Uterus (tissue), 4 donors: Measurements from ENCODE around the gene ATRAID. TPM values are rescaled to one million over a fixed set of nuclear protein-coding genes. Genes with fewer than 3 reads are reported as not detected.

ENCODE experiments used
- DNase-seq, 2 donors: peaks; one replicate each; pipeline ENCODE4 v3.0.0-alpha.2; 2019 to 2020
- H3K27ac ChIP-seq, 2 donors: fragments of 200-600 bp; sonication (generic); 1 replicate in 1 of 2; 2 replicates in 1 of 2; pipeline ENCODE4 v1.5.1; 2016 to 2018
- H3K27me3 ChIP-seq, 2 donors: fragments of 200-600 bp; sonication (generic); one replicate each; pipeline ENCODE4 v1.5.1; 2018 to 2019; ENCODE audit warnings: control low read depth in 1 of 2
- H3K36me3 ChIP-seq, 2 donors: fragments of 200-600 bp; sonication (generic); one replicate each; pipeline ENCODE4 v1.5.1; 2019; ENCODE audit warnings: control low read depth in 1 of 2
- H3K4me1 ChIP-seq, 2 donors: fragments of 200-600 bp; sonication (generic); one replicate each; pipeline ENCODE4 v1.5.1; 2018 to 2019; ENCODE audit warnings: control low read depth in 1 of 2
- H3K4me3 ChIP-seq, 2 donors: fragments of 200-600 bp; sonication (generic); 1 replicate in 1 of 2; 2 replicates in 1 of 2; pipeline ENCODE4 v1.5.1; 2018 to 2019; ENCODE audit warnings: mild to moderate bottlenecking in 1 of 2
- H3K9me3 ChIP-seq, 2 donors: fragments of 200-600 bp; sonication (generic); one replicate each; pipeline ENCODE4 v1.5.1; 2019; ENCODE audit warnings: control low read depth in 1 of 2
- CTCF ChIP-seq, 4 experiments: fragments of 200-600 bp in 2 of 4; fragments of 450-650 bp in 2 of 4; sonication (generic) in 2 of 4; IDR thresholded peaks; one replicate each; pipeline ENCODE4 v1.5.1; 2016 to 2019; ENCODE audit warnings: antibody characterized with exemption in 4 of 4, mild to moderate bottlenecking in 2 of 4, moderate library complexity in 1 of 4
- POLR2A ChIP-seq, 2 donors: fragments of 450-650 bp; IDR thresholded peaks; one replicate each; pipeline ENCODE4 v1.6.1; 2016; ENCODE audit warnings: antibody characterized with exemption in 2 of 2, mild to moderate bottlenecking in 1 of 2, moderate library complexity in 1 of 2
- intact Hi-C: fragments of 100-400 bp; cut with DNase I; formaldehyde crosslinking; loops from one replicate; pipeline ENCODE4 v1.15.1; 2023; ENCODE audit warnings: low total_unique reads
- total RNA-seq, 4 donors: library from RNA; depleted of rRNA in 3 of 4; stranded (reverse); fragments of >200 nt in 3 of 4; gene quantifications; one replicate each; pipeline versions ENCODE4 v1.1.0 to v1.2.4, GENCODE V29; 2014 to 2023
- donor health status: DM: yes; HTN: yes; CAD: no.

Gene ATRAID
- total RNA-seq: 100 to 1,000 TPM; 105 to 235 (median 144) TPM

DNA sequence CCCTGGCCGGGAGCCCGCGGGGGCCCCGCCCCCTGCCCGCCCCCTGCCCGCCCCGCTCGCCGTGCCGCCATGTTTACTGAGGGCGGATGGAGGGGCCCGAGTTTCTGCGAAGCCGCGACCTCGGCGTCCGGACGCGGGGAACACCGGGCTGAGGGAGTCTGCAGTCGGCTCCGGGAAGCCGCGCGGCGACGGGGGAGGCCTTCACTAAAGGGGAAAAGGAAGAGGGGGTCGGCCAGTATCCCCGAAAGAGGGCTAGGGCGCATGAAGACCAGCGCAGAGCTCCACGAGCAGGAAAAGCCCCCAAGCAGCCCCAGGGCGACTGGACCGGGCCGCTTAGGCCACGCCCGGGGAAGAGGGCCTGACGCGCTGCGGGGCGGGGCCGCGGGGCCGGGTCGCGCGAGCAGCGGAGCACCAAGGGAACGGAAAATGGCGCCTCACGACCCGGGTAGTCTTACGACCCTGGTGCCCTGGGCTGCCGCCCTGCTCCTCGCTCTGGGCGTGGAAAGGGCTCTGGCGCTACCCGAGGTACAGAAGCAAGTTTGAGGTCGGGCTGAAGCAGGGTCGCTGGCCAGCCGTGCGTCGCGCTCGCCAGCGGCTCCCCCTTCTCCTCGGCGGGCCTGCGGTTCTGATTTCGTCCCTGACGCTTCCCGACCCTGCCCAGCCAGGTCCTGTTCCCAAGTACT is at the start of gene ATRAID, which contains the start of gene SLC5A6:
TSS of gene ATRAID (plus strand) at position 99 of the 683 bp plus-strand sequence. CDS start at position 427, 328 bp downstream.
TSS of gene SLC5A6 (minus strand) at position 326 of the 683 bp plus-strand sequence. CDS start 4,618 bp downstream, outside the sequence.
- H3K36me3 ChIP-seq: no peaks in the 10 kb centered on the region
- H3K27me3 ChIP-seq: no peaks in the 10 kb centered on the region
- intact Hi-C loops: no loop called here
- TF ChIP-seq POLR2A (IDR thresholded peaks at IDR 0.05) (peak; percentile 91), CTCF (IDR thresholded peaks at IDR 0.05) (no peak)
- H3K27ac ChIP-seq: peak within 1 kb of the TSS; percentile 86 to 99
- H3K9me3 ChIP-seq: no peaks in the 10 kb centered on the region
- peak; percentile 81 to 87 for DNase-seq
- peaks cover 0 to 11% of the 10 kb centered on the region in 2 donors for H3K4me1 ChIP-seq
- H3K4me3 ChIP-seq: peak within 1 kb of the TSS; percentile 72 to 81

DNA sequence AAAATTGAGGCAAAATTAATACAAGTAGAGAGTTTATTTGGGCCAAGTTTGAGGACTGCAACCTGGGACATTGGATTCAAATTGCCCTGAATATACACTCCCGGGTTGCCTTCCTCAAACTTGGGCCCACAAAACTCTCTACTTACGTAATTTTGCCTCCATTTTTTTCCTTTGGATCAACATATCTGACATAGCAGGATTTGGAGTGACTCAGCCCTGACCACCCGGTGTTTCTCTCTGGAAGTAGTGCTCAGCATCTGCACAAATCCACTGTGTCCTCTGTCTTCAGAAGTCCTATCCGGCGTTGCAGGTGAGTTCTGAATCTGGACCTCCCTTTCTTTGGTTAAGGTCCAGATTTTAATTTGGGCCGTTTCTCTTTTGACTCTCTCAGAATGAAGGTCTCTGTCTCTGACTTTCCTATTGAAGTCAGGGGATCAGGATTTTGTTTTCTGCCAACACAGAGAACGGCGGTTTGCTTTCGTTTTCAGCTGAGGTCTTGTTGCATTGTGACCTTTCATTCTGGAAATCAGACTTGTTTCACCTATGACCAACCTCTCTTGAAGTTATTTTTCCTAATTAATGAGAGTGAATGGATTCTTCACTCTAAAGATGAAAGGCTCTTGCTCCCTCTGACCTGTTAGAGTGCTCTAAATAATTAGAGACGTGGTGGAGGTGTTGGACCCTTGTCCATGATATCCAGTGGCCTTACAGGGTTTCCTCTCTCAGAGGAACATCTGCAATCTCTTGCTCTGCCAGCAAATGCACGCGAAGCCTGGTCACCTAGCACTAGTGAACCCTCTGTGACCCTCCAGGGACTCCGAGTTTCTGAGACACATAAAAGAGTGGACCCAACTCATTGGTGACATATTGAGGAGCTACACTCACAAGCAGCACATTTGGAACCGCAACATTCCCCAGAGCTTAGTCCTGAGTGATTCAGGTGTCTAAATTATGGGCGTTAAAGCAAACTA is 49.4 kb upstream of the ATRAID start:
- H3K36me3 ChIP-seq: no peaks in the 10 kb centered on the region
- no peaks in the 10 kb centered on the region for H3K9me3 ChIP-seq
- DNase-seq: no peak
- no peaks in the 10 kb centered on the region for H3K4me1 ChIP-seq
- intact Hi-C loops: no loop called here
- H3K27me3 ChIP-seq: no peaks in the 10 kb centered on the region
- no peak overlapping the region for H3K4me3 ChIP-seq
- TF ChIP-seq POLR2A (IDR thresholded peaks at IDR 0.05) (no peak), CTCF (IDR thresholded peaks at IDR 0.05) (no peak)
- no peak overlapping the region for H3K27ac ChIP-seq

GRCh38 chr2:27164960-27165763 is 46.7 kb upstream of the ATRAID start:
- Histone ChIP-seq H3K36me3 (no peaks in the 10 kb centered on the region), H3K9me3 (no peaks in the 10 kb centered on the region), H3K4me3 (no peak overlapping the region), H3K4me1 (no peaks in the 10 kb centered on the region), H3K27me3 (no peaks in the 10 kb centered on the region), H3K27ac (no peak overlapping the region)
- TF ChIP-seq CTCF (IDR thresholded peaks at IDR 0.05) (no peak), POLR2A (IDR thresholded peaks at IDR 0.05) (no peak)
- intact Hi-C loops: no loop called here
- DNase-seq: no peak

DNA sequence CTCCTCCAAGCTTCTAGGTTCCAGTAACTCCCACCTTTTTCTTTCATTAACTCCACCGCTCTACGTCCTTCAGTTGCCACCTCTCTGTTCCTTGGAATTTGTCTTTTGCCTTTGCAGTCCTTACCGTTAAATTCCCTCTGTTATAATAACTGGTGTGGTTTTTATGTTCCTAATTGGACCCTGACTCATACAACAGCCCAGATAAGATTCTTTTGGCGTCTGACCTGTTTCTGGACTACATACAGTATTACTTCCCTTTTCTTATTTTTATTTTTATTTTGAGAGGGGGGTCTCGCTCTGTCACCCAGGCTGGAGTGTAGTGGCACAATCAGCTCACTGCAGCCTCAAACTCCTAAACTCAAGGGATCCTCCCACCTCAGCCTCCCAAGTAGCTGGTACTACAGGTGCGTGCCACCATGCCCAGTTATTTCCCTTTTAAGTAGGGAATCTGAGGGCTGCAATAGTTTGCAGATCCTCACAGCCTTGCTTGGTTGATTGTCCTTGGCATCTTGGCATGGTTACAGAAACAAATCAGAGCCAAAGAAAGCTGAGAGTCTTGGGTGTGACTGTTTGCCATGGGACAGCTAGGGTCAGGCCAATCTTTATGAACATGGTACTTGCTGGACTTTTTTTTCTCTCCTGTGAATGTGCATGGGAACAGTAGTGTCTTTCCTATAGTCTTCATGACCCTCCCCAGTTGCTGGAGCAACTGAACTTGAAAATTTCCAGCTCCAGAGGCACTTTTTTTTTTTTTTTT is 41.1 kb upstream of the ATRAID start:
- no peak overlapping the region for H3K4me3 ChIP-seq
- no peak for TF ChIP-seq POLR2A (IDR thresholded peaks at IDR 0.05)
- no peak for TF ChIP-seq CTCF (IDR thresholded peaks at IDR 0.05)
- no peaks in the 10 kb centered on the region for H3K27me3 ChIP-seq
- H3K4me1 ChIP-seq: no peaks in the 10 kb centered on the region
- intact Hi-C loops: no loop called here
- DNase-seq: no peak
- H3K9me3 ChIP-seq: no peaks in the 10 kb centered on the region
- peak overlapping the region in 1 of 2 donors; percentile 34 for H3K27ac ChIP-seq
- no peaks in the 10 kb centered on the region for H3K36me3 ChIP-seq
